Measurements from ENCODE around the gene PLXNB2. TPM values are rescaled to one million over a fixed set of nuclear protein-coding genes. Genes with fewer than 3 reads are reported as not detected.

Gene PLXNB2
- total RNA-seq, 1 donor from 2014 or later = 362 TPM

DNA sequence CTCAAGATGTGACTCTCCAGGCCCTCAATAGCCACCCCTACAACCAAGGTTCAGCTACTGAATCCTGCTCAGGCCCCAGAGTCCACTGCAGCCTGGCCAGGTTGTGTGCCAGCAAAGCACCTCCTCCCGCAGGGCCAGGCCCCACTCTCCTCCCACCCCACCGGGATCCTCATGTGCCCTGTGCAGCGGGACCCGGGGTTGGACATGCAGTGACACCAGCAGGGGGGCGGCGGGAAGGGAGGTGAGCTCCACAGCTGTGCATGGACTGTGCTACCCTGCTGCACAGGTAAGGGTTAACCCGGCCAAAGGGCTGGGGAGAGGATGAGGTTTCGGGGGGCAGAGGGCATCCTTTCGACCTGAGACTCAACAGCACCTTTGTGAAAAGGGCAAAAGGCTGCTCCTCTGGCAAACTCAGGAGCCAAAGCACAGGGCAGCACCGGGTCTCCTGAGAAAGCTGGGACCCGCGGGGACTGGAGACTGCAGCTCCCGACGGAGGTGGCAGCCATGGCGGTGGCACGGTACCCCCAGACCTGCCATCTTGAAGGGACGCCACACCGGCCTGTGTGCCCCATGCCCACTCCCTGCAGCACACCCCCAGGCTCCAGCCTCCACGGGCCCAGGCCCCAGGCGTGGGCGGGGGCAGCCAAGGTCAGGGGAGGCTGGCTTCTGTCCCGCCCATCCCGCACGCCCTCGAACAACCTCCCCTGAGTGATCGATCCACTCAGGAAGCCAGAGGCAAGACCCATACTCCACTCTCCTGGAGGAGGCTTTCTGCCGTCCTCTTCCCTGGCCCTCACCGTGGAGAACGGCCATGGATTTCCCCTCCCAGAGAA, 10.6 kb downstream of the PLXNB2 start:
- Mint-ChIP-seq H3K27me3 (ENCODE audit: unreplicated experiment) (no peaks in the 10 kb centered on the region), H3K9me3 (ENCODE audit: unreplicated experiment) (no peaks in the 10 kb centered on the region), H3K4me1 (ENCODE audit: unreplicated experiment) (peaks cover 73% of the 10 kb centered on the region), H3K4me3 (ENCODE audit: unreplicated experiment) (no peak overlapping the region), H3K27ac (ENCODE audit: unreplicated experiment) (peak overlapping the region; percentile 70), H3K36me3 (ENCODE audit: unreplicated experiment) (peaks cover 7% of the 10 kb centered on the region)
- DNase-seq (ENCODE audit: extremely low spot score, unreplicated experiment) = no peak
- no peak for TF ChIP-seq CTCF (IDR thresholded peaks at IDR 0.05)

DNA sequence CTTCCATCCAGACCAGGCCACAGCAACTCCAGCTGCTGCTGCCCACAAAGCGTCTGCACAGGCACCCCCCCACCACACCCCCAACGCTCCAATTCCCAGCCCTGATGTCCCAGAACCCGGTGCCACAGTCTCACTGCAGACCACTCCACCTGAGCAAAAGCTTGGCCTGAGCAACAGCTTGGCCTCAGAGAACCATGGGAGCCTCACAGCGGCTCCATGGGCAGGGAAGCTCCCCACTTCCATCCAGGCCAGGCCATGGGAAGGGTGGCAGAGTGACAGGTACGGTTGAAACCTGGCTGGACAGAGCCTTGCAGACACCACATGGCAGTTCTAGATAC, 13.2 kb downstream of the PLXNB2 start:
- H3K9me3 Mint-ChIP-seq (ENCODE audit: unreplicated experiment) = no peaks in the 10 kb centered on the region
- H3K4me1 Mint-ChIP-seq (ENCODE audit: unreplicated experiment) = peaks cover 64% of the 10 kb centered on the region
- DNase-seq (ENCODE audit: extremely low spot score, unreplicated experiment) = no peak
- peaks cover 3% of the 10 kb centered on the region for H3K36me3 Mint-ChIP-seq (ENCODE audit: unreplicated experiment)
- no peak overlapping the region for H3K4me3 Mint-ChIP-seq (ENCODE audit: unreplicated experiment)
- peak overlapping the region; percentile 74 for H3K27ac Mint-ChIP-seq (ENCODE audit: unreplicated experiment)
- no peaks in the 10 kb centered on the region for H3K27me3 Mint-ChIP-seq (ENCODE audit: unreplicated experiment)
- TF ChIP-seq CTCF (IDR thresholded peaks at IDR 0.05) = no peak

DNA sequence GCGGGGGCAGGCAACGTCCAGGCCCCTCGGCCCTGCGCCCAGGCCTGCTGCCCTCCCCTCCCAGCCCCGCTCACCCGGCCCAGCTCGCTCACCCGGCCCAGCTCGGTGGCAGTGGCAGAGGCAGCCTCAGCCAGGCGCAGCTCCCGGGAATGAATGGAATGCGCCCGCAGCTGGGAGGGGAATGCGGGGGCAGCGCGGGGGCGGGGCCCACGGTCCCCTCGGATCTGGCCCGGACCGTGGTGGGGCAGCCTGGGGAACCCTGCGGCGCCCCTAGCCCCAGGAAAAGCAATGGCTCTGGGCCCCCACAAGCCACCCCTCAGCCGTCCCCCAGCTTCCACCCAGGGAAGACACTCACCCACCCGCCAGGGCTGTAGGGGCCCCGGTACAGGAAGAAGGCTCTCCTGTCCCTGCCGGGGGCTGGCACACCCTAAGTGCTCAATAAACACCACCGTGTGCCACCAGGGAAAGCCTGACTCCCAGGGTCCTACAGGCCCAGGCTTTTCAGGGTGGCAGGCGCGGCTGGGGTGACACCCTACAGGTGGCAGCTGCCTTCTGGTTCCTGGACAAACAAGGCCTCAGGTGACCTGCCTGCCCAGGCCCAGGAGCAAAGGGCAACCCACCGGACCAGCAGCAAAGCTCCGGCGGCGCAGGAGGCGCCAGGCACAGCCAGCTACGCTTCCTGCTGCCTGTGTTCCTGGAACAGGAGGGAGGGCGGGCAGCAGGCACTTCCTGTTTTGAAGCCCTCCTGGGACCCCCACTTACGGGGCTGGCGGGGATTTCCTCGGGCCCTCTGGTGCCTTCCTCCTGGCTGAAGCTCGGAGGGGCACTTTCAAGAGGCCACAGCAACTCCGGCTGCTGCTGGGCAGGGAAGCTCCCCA, 13.8 kb downstream of the PLXNB2 start:
- no peak overlapping the region for H3K4me3 Mint-ChIP-seq (ENCODE audit: unreplicated experiment)
- peak overlapping the region; percentile 74 for H3K27ac Mint-ChIP-seq (ENCODE audit: unreplicated experiment)

GRCh38 chr22:50292643-50293440, 14.6 kb downstream of the PLXNB2 start:
- H3K27ac Mint-ChIP-seq (ENCODE audit: unreplicated experiment) = peak overlapping the region; percentile 79
- TF ChIP-seq CTCF (IDR thresholded peaks at IDR 0.05) = no peak
- H3K4me1 Mint-ChIP-seq (ENCODE audit: unreplicated experiment) = peaks cover 52% of the 10 kb centered on the region
- no peaks in the 10 kb centered on the region for H3K27me3 Mint-ChIP-seq (ENCODE audit: unreplicated experiment)
- no peaks in the 10 kb centered on the region for H3K9me3 Mint-ChIP-seq (ENCODE audit: unreplicated experiment)
- DNase-seq (ENCODE audit: extremely low spot score, unreplicated experiment) = no peak
- peak overlapping the region; percentile 59 for H3K4me3 Mint-ChIP-seq (ENCODE audit: unreplicated experiment)
- peaks cover 9% of the 10 kb centered on the region for H3K36me3 Mint-ChIP-seq (ENCODE audit: unreplicated experiment)

More for the DNA sequence above, 13.8 kb downstream of the PLXNB2 start:
- peak; percentile 91 for DNase-seq (ENCODE audit: extremely low spot score, unreplicated experiment)
- H3K27me3 Mint-ChIP-seq (ENCODE audit: unreplicated experiment) = no peaks in the 10 kb centered on the region
- peaks cover 60% of the 10 kb centered on the region for H3K4me1 Mint-ChIP-seq (ENCODE audit: unreplicated experiment)
- no peaks in the 10 kb centered on the region for H3K9me3 Mint-ChIP-seq (ENCODE audit: unreplicated experiment)
- H3K36me3 Mint-ChIP-seq (ENCODE audit: unreplicated experiment) = peaks cover 7% of the 10 kb centered on the region
- peak; percentile 10 for TF ChIP-seq CTCF (IDR thresholded peaks at IDR 0.05)
